NB4 (cell line): ENCODE results near the gene ANKRD6.
A peak's percentile ranks its signal among the peaks of the same experiment; 100 is the strongest.

Experiments
- POLR2A ChIP-seq: IDR thresholded peaks from 2 replicates; pipeline ENCODE4 v1.6.1; 2011; ENCODE audit warnings: mild to moderate bottlenecking; ENCODE audit not compliant: insufficient read length; ENCODE audit errors: extremely low read depth
- TF ChIP-seq, protein P1 (sequence below): IDR thresholded peaks from one replicate; pipeline ENCODE4 v1.5.1; 2012; ENCODE audit warnings: low read depth, low read length
- TF ChIP-seq, protein P2 (sequence below): IDR thresholded peaks from 2 replicates; pipeline ENCODE4 v1.6.1; 2011; ENCODE audit warnings: low read depth, low read length

DNA sequence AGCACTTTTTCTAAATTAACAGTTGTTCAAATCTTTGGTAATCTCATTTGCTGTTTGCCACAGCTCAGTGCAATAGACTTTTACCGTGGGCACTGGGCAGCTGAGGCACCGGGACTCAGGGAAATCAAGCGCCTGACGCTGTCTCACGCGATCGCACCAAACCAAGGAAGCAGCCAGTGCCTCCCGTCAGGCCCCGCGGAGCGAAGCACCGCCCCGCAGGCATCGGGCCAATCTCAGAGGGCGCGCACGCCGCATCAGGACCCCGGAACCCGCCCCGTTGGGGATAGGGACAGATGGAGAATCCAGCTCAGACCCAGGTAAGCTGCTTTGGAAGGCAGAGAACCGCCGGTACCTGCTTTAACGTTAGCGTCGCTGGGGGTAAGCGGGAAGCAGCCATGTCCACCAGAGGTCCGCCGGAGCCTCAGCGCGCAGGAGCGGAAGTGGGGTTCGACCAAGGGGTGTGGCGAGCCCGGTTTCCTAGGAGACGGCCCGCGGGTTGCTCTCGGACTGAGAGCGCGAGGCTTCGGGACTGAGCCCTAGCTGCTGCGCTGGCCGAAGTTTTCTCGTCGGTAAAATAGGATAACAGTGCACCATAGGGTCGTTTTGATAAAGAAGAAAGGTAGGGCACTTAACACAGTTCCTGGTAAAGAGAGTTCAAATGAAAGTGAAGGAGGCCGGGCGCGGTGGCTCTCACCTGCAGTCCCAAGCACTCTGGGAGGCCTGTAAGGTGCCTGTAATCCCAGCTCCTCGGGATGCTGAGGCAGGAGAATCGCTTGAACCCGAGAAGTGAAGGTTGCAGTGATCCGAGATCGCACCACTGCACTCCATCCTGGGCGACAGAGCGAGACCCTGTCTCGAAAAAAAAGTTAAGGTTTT, 205.6 kb downstream of the ANKRD6 start, which contains the start of gene LYRM2:
- TF ChIP-seq, protein P1, sequence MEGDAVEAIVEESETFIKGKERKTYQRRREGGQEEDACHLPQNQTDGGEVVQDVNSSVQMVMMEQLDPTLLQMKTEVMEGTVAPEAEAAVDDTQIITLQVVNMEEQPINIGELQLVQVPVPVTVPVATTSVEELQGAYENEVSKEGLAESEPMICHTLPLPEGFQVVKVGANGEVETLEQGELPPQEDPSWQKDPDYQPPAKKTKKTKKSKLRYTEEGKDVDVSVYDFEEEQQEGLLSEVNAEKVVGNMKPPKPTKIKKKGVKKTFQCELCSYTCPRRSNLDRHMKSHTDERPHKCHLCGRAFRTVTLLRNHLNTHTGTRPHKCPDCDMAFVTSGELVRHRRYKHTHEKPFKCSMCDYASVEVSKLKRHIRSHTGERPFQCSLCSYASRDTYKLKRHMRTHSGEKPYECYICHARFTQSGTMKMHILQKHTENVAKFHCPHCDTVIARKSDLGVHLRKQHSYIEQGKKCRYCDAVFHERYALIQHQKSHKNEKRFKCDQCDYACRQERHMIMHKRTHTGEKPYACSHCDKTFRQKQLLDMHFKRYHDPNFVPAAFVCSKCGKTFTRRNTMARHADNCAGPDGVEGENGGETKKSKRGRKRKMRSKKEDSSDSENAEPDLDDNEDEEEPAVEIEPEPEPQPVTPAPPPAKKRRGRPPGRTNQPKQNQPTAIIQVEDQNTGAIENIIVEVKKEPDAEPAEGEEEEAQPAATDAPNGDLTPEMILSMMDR: no peak
- TF ChIP-seq, protein P2, sequence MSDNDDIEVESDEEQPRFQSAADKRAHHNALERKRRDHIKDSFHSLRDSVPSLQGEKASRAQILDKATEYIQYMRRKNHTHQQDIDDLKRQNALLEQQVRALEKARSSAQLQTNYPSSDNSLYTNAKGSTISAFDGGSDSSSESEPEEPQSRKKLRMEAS: peak; percentile 78
- peak; percentile 96 for TF ChIP-seq POLR2A
